ENCODE measurements around the gene NCLN.
A peak's percentile ranks its signal among the peaks of the same experiment; 100 is the strongest.
"Not testable (repeated sequence)": the region's sequence is repeated elsewhere in the genome, so short reads cannot be mapped to it uniquely, and the experiment has no call there.

NCLN gene

DNA sequence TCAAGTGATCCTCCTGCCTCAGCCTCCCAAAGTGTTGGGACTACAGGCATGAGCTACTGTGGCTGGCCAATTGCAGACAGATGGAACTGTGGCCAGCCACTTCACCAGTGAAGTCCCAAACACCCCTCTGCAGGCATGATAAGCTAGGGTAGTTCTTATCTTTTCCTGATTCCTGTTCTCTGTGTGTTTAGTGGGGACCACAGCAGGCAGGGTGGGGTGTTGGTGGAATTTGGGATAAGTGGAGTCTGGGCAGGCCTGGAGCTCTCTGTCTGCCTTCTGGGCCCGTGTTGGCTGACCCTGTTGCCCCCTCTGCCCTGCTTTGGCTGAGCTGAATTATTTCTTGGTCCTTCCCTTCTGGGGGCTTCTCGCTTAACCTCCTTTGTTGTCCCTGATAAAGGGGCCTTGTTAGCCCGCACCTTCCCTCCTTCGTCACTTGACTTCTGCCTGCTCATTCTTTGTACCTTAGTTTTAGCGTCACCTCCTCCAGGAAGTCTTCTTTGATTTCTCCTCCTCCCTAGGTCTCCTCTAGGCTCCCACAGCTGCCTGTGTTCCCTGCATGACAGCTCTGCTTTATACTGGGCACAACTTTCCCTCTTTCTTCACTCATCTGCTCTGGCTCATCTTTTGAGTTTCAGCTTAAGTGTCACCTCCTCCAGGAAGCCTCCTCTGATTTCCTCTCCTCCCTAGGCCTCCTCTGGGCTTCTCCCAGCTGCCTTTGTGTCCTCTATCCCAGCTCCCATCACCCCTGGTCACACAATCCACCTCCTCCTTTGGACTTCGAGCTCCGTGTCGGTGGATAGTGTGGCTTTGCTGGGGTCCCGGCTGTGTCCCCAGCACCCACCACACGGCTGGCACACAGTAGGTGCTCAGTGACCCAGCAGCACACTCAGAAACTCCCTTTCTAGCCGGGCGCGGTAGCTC, 1.7 kb upstream of the NCLN start:
- no peak for DNase-seq (ENCODE audit: low spot score)

DNA sequence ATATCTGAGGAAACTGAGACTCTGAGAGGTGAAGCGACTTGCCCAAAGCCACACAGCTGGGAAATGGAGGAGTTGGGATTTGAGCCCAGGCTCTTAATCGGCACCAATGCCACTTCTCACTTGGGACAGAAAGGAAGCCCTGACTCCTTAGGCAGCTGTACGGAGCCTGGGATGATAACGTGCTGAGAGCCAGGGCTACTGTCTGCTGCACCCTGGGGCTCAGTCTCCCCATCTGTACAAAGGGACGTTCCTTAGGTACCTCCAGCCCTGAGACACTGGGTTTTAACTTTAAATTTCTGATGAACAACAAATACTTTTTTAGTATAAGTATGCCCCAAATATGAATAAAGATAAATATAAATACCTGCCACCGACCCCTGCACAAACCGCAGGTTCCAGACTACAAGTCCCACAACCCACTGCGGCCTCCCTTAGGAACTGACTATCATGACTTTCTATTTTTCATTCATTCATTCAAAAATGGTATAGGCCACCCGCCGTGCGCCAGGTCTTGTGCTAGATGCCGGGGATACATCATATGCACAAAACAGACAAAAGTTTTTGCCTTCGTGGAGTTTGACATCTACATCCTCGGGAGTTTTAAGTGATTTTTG, 776 bp upstream of the NCLN start:
- no peak for DNase-seq (ENCODE audit: low spot score)

DNA sequence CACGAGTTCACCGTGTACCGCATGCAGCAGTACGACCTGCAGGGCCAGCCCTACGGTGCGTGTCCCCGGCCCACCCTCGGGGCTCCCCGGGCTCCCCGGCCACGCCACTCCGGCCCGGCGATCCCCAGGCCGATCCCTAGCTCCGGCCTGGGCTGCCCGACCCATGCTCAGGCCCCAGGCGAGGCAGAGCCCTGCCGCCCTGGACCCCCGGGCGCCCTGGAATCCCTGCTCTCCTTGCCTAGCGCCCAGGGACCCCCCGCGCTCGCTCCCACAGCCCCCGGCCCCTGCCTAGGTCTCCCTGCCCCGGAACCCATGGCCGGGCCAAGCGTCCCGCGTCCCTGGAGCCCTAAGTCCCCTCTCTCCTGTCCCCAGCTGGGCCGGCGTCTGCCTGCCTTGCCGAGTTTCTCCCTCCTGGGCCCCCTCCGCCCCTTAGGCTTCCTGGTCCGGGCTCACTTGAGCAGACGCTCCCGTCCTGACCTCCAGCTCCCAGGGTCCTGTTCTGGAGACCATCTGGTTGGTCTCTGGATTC, 494 bp downstream of the NCLN start:
- peak; percentile 27 for DNase-seq (ENCODE audit: low spot score)

DNA sequence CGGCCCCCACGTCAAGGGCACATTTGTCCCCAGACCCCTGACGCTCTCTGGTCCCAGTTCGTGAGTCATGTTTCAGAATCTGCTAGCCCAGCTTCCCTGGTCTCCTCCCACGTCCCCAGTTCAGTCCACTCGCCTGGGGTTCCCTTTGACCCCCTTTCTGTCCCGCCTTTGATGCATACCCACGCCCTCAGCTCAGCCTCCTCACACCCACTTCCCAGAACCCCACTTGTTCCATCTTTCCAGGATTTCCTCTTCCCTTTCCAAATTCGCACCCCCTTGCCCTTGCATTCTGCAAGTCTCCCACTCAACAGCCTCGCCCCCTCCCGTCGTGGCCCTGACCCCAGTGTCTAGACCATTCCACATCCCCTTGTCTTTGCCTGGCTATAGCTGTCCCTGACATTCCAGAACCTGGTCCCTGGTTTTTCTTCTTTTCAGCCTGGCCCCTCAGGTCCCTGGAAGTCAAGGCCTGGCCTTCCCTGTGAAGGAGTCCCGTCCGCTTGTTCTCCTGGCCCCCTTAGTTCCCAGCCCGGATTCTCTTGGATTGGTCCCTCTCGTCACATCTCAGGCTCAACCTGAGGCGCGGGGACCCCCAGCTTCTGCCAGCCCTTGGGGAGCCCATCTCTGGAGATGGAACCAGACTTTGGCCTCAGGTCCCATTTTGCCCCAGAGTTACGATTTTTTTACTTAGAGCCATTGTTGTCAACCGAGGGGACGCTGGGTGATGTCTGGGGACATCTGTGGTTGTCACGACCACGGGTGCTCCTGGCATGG, 1.3 kb downstream of the NCLN start:
- no peak for DNase-seq (ENCODE audit: low spot score)

DNA sequence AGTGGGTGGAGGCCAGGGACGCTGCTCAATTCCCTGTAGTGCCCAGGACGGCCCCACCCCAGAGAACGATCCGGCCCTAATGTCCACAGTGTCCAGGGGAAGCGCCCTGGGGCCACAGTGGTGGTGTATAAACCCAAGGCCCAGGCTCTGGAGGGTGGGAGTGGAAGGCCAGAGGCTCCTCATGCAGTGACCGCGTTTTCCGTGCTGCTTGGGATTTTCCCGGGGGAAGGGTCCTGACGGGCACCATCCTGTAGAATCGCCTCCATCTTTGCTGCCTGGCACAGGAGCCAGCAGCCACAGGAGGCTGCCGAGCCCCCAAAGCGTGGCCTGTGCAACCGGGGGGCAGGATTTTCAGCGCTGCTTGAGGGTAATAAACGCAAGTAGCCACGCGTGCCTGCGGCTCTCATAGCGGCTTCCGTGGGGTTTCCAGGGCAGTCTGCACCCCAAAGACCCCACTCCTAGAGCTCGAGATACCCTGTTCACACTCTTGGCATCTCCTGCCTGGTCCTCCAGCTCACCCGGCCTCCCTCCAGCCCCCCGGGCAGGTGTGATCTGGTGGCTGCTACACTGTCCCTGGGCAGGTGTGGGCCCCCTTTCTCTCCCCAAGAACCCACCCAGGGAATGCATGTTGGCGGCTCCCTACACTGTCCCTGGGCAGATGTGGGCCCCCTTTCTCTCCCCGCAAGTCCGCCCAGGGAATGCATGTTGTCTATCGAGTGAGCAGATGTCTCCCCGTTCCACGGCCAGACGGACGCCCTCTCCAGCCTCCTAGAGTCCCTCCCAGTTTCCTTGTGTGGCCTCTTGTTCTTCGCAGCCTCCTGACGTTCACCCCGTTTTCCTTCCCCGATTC, 2.2 kb downstream of the NCLN start:
- DNase-seq (ENCODE audit: low spot score), result no peak

DNA sequence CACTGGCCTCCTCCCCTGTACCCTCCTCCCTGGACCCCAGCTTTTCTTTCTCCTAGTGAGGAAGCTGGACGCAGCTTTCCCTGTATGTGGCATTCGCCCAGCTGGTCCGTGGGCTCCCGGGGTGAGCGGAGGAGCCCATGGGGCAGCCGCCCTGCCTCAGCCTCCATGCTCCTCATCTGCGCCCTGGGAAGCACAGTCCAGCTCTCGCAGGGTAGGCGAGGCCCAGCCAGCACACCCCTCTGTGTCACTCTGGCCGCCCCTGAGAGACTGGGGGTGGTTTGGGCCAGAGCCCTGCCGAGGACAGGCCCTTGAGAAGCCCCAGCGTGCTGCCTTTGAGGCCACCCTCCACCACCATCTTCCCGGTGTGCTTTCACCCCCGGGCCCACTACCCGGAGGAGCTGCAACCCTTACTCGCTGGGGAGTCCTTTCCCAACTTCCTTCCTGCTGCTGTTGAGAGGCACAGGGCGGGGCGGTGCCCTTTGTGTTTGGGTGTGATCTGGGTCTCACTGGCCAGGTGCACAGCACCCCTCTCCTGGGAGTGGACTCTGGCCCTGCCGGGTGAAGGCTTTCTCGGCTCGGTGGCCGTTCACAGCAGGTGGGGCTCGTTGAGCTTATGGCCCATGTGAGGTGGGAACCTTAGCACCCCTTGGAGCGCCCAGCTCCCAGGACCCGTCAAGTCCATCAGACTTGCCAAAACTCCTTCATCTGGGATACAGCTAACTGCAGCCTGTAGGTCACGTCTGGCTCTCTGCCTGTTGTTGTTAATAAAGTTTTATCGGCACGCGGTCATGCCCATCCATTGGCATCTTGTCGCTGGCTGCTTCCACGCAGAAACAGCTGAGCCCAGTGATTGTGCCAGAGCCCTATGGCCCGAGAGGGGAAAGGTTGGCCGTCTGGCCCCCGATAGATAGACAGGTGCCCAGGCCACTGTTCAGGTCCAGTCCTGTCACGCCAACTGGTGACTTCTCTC, 3.2 kb downstream of the NCLN start:
- DNase-seq (ENCODE audit: low spot score), result no peak

DNA sequence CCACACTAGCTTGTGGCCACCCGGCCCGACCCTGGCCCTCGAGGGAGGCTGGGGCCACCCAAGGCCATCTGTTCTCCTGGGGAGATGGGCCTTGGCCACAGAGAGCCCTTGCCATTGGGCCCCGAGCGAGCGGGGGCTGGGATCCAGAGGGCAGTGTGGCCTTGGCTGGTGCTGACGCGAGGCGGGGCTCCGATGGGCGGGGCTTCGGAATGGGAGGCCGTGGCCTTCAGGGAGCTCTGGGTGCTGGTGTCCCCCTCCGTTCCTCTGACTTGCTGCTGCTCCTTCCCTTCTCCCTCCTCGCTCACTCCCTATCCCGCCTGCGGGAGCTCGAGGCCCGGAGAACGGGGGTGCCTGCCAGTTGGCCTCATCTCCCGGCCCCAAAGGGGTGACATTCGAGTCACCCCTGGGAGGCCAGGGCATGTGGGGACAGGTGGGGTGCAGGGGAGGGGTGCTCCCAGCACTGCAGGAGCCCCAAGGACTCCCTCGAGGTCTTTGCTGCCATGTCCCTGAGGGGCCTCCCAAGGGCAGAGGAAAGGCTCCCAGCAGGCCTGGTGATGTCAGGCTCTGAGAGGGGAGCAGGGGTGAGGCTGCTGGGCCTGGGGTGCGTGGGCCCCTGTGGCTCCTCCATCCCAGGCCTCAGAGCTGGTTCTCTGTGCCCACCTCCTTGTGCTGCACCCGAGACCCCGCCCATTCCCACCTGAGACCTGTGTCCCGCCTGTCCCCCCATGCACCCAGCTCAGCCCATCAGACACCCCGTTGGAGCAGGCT, 4.2 kb downstream of the NCLN start:
- no peak for DNase-seq (ENCODE audit: low spot score)

DNA sequence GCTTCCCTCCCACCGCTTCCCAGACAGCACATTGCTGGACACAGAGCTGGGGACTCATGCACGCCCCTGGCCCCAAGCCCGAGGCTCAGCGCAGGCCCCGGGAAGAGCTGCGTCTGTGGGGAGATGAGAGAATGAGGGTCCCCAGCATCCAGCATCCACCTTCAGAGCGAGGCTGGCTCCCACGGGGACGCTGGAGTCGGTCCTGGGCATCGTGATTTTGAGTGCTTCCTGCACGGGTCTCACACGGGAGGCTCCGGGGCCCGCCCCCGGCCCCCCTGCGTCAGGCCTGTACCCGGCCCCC, 4.7 kb downstream of the NCLN start:
- no peak for DNase-seq (ENCODE audit: low spot score)

DNA sequence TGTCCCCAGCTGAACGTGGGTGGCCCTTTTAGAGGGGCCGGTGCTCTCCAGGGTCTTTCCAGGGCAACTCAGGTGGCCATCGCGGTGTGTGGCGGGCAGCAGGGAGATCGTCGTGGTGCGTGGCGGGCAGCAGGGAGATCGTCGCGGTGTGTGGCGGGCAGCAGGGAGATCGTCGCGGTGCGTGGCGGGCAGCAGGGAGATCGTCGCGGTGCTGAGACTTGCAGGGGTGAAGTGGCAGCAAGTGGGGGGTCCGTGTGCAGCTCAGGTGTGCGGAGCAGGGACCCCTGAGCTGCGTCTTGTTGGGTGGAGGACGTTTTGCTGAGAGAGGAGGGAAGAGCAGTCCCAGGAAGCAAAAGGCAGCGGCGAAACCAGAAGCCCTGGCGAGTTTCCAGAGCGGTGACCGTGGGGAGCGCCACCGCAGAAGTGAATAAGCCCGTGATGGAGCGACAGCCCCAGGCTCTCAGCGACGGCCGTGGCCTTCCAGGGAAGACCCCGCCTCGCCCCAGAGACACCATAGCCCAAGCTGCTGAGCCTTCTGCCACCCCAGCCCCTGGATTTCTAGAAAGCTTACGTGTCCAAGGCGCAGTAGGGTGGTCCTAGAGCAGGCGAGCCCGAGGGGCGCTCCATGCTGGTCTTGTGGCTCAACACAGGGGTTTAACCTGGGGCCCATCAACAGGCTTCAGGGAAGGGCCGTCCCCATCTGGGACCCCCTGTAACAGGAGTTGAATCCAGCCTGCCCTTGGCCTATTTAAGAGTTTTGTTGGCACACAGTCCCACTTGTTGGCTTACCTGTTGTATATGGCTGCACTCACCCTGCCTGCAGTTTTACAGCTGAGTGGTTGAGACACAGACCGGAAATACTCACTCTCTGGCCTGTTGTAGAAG, 5.4 kb downstream of the NCLN start:
- DNase-seq (ENCODE audit: low spot score), result no peak

DNA sequence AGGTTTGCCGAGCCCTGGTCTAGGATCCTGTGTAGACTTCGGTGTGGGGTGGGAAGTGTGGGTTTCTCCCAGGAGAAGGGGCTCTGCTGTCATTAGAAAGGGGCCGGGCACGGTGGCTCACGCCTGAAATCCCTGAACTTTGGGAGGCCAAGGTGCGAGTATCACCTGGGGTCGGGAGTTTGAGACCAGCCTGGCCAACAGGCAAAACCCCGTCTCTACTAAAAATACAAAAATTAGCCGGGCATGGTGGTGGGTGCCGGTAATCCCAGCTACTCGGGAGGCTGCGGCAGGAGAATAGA, 6.0 kb downstream of the NCLN start:
- DNase-seq (ENCODE audit: low spot score), result not testable (repeated sequence)

DNA sequence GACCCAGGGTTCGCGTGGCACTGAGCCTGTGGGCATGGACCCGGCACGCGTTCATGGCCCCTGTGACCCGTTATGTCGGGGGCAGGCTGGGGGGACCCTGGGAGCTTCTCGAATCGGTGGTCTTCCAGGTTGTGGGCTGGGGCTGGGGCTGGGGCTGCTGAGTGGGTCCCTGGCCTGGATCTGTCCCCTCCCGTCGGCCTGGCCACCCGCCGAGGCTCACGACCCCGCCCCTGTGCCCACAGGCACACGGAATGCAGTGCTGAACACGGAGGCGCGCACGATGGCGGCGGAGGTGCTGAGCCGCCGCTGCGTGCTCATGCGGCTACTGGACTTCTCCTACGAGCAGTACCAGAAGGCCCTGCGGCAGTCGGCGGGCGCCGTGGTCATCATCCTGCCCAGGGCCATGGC, 6.5 kb downstream of the NCLN start:
- no peak for DNase-seq (ENCODE audit: low spot score)

DNA sequence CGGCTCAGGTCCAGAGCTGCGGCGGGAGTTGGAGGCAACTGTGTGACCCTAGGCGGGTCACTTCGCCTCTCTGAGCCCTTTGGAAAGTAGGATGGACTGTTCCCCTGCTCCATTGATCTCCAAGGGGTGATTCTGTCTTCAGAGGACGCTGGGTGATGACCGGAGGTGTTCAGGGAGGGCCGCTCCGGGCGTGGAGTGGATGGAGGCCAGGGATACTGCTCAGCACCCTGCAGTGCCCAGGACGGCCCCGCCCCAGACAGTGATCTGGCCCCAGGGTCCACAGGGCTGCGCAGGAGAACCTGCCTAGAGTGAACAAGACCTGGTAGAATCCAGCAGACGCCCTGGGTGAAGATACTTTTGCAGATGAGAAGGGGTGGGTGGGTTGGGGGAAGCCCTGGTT, 7.0 kb downstream of the NCLN start:
- no peak for DNase-seq (ENCODE audit: low spot score)

DNA sequence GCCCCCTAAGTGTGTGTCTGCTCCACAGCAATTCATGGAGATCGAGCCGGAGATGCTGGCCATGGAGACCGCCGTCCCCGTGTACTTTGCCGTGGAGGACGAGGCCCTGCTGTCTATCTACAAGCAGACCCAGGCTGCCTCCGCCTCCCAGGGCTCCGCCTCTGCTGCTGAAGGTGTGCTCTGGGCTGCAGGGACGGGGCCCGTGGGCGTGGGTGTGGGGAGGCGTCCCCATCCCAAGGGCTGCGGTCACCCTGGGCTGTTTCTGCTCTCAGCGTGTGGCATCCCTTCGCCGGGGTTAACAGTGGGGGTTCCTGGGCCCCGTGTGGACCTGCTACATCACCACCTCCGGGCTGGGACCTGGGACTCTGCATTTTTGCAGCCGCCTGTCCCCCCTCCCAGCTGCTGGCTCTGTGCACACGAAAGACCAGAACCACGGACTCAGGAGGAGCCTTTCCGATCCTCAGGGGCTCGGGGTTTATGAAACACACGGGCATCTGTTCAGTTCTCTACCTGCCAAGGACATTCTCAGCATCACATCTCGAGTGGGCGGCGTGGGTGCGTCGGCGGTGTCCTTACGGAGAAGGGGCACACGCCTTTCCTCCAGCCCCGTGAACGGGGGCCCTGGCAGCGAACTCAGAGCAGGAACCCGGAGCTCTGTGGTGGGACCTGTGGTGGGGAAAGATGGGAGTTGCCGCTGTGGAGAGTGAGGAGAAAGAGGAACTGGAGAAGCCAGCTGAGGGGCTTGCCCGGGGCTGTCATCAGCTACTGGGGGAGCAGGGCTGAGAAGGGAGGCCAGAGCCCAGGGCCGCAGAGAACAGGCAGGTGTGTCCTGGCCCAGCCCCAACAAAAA, 7.8 kb downstream of the NCLN start:
- no peak for DNase-seq (ENCODE audit: low spot score)

DNA sequence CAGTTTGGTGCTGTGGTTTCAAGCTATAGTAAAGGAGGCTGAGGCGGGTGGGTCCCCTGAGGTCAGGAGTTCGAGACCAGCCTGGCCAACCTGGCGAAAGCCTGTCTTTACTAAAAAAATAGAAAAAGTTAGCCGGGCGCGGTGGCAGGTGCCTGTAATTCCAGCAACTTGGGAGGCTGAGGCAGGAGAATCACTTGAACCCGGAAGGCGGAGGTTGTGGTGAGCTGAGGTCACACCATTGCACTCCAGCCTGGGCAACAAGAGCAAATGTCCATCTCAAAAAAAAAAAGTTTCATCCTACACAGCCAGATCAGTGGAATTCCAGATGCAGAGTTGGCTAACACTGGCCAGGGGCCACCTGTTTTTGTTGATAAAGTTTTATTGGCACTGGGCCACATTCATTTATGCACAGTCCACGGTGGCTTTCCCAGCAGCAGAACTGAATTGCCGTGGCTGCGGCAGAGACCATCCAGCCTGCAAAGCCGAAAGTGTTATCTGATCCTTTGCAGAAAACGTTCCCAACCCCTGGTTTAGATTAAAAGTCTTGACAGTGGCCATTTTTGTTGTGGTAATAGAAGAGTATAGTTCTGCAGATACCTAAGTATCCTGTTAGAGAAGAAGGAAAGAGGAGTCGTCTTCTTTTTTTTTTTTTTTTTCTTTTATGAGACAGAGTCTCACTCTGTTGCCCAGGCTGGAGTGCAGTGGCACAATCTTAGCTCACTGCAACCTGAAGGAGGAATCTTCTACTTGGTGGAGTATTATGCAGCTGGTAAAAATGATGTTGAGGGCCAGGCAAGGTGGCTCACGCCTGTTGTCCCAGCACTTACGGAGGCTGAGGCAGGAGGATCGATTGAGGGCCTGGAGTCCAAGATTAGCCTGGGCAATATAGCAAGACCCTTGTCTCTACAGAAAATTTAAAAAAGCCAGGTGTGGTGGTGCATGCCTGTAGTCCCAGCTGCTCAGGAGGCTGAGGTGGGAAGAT, 8.7 kb downstream of the NCLN start:
- no peak for DNase-seq (ENCODE audit: low spot score)

DNA sequence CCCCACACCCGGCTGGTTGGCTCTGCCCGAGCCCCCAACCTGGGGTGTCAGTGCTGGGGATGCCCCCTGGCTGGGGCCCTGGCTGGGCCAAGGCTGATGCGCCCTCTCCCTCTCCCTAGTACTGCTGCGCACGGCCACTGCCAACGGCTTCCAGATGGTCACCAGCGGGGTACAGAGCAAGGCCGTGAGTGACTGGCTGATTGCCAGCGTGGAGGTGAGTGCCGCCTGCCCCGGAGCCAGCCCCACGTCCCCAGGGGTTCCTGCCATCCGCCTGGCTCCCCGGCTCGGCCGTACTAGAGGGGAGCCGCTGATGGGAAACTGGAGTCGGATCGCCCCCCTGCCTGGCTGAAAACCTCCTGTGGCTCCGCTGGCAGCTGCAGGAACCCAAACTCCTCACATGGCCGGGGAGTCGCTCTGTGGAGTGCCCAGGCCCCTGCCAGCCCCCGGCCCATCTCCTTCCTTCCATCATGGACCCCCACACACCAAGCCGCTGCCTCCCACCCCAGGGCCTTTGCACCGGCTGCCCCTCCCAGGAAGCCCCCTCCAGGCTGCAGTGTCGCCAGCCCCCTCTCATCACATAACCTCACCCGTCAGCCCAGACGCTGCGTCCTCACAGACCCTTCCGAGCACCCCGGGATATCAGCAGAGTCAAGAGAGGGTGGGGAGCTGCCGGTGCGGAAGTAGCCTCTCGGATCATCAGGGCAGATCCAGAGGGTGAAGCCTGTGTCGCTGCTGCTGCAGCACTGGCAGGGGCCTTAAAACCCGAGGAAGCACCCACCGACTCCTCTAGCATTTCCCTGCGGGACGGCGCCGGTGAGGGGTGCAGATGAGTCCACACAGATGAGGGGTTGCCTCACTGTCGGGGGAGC, 10.6 kb downstream of the NCLN start:
- no peak for DNase-seq (ENCODE audit: low spot score)

DNA sequence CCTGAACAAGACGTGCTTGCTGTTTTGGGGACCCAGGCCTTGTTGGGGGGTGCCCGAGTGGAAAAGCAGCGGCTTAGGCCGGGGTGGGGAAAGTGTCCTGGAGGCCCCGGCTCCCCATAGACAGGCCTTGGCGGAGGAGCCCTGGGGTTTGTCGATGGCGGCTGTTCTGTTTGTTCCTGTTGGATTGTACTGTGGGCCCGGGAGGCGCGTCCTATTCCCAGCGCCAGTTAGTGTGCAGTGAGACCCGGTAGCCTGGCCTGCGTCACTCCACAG, 11.1 kb downstream of the NCLN start:
- DNase-seq (ENCODE audit: low spot score), result no peak

Data from NAMALWA (cell line).